Endothelial cell of umbilical vein (primary cell): ENCODE measurements around the gene LCN6. TPM values are rescaled to one million over a fixed set of nuclear protein-coding genes. Genes with fewer than 3 reads are reported as not detected.

Source experiments
- BruUV-seq: library from RNA; stranded (reverse); fragments of 400-500 nt; replicated peaks from 2 replicates; lab custom pipeline; 2021; lab: Mats Ljungman, UMichigan
- CTCF ChIA-PET: fragments of 300-600, 350-600 bp; sonication (Branson Sonifier 250); formaldehyde crosslinking; loops from one replicate; lab custom pipeline; 2021; ENCODE audit warnings: antibody characterized with exemption, inconsistent platforms; lab: Charles Lee
- POLR2A ChIA-PET: fragments of 300-600, 350-600 bp; sonication (Branson Sonifier 250); formaldehyde crosslinking; loops from one replicate; lab custom pipeline; 2021; ENCODE audit warnings: antibody characterized with exemption, inconsistent platforms; lab: Charles Lee
- DNase-seq: peaks from one replicate; pipeline ENCODE4 v3.0.0-alpha.2; 2011; ENCODE audit warnings: low read depth, low spot score
- FAIRE-seq: peaks from 2 replicates; lab custom pipeline; 2011; peaks lifted over from hg19 to GRCh38; lab: Jason Lieb, UNC
- H2AFZ ChIP-seq: 2 replicates; pipeline ENCODE4 v1.6.0; 2012; ENCODE audit warnings: low read depth, low read length, control low read depth, inconsistent platforms
- H3K27ac ChIP-seq: 2 replicates; pipeline ENCODE4 v1.5.1; 2011; ENCODE audit warnings: low read depth, mild to moderate bottlenecking, control low read depth, low read length, moderate library complexity; ENCODE audit not compliant: insufficient read depth
- H3K27me3 ChIP-seq, 2 experiments: 2 replicates each; pipeline versions ENCODE4 v1.6.0 to v1.6.1; 2011; ENCODE audit warnings: low read length in 2 of 2, mixed read lengths in 1 of 2; ENCODE audit not compliant: control insufficient read depth in 2 of 2, insufficient read depth in 2 of 2
- H3K36me3 ChIP-seq, 2 experiments: 2 replicates in 1 of 2; 3 replicates in 1 of 2; pipeline ENCODE4 v1.5.1; 2011; ENCODE audit warnings: low read length in 2 of 2, mild to moderate bottlenecking in 1 of 2, moderate library complexity in 1 of 2; ENCODE audit not compliant: control insufficient read depth in 2 of 2, insufficient read depth in 2 of 2; ENCODE audit errors: extremely low read depth in 1 of 2
- H3K4me1 ChIP-seq: 3 replicates; pipeline ENCODE4 v1.5.1; 2011; ENCODE audit warnings: mild to moderate bottlenecking, low read length; ENCODE audit not compliant: control insufficient read depth, insufficient read depth; ENCODE audit errors: extremely low read depth
- H3K4me2 ChIP-seq: 2 replicates; pipeline ENCODE4 v1.6.1; 2011; ENCODE audit warnings: low read length, control low read depth, mixed read lengths; ENCODE audit not compliant: insufficient read depth
- H3K4me3 ChIP-seq, 3 experiments: fragments of 200-600 bp in 1 of 3; sonication (generic), shearing (Covaris generic) in 1 of 3; replicated peaks in 1 of 3; 2 replicates each; pipeline ENCODE4 v1.5.1; 2011 to 2016; ENCODE audit warnings: control low read depth in 3 of 3, low read length in 3 of 3, mild to moderate bottlenecking in 2 of 3, inconsistent platforms in 1 of 3, low read depth in 1 of 3, moderate library complexity in 1 of 3; ENCODE audit not compliant: insufficient read depth in 1 of 3
- H3K79me2 ChIP-seq: 2 replicates; pipeline ENCODE4 v1.6.0; 2012; ENCODE audit warnings: low read length, inconsistent platforms; ENCODE audit not compliant: control insufficient read depth, insufficient read depth
- H3K9ac ChIP-seq: replicated peaks from 2 replicates; pipeline ENCODE3; 2011; ENCODE audit warnings: low read length, control low read depth; ENCODE audit not compliant: insufficient read depth; ENCODE audit errors: extremely low read depth
- H3K9me1 ChIP-seq: replicated peaks from 3 replicates; pipeline ENCODE4 v1.6.0; 2011; ENCODE audit warnings: mild to moderate bottlenecking, low read length; ENCODE audit not compliant: control insufficient read depth, insufficient read depth; ENCODE audit errors: extremely low read depth
- H3K9me3 ChIP-seq: replicated peaks from 2 replicates; pipeline ENCODE4 v1.5.1; 2012; ENCODE audit warnings: low read length, inconsistent platforms; ENCODE audit not compliant: control insufficient read depth, insufficient read depth
- H4K20me1 ChIP-seq: replicated peaks from 2 replicates; pipeline ENCODE3; 2011; ENCODE audit warnings: mild to moderate bottlenecking, low read length; ENCODE audit not compliant: control insufficient read depth, insufficient read depth; ENCODE audit errors: extremely low read depth
- CTCF ChIP-seq, 2 donors: IDR thresholded peaks; 1 replicate in 1 of 2; 2 replicates in 1 of 2; pipeline ENCODE4 v1.5.1; 2011; ENCODE audit warnings: low read length in 2 of 2, mild to moderate bottlenecking in 2 of 2, moderate library complexity in 2 of 2, control low read depth in 1 of 2, inconsistent platforms in 1 of 2, low read depth in 1 of 2; ENCODE audit not compliant: insufficient read depth in 1 of 2; ENCODE audit errors: extremely low read depth in 1 of 2
- EZH2 ChIP-seq: IDR thresholded peaks from 2 replicates; pipeline ENCODE4 v1.6.1; 2012; ENCODE audit warnings: borderline replicate concordance, low read depth, mild to moderate bottlenecking, moderate library complexity, low read length, inconsistent platforms; ENCODE audit not compliant: severe bottlenecking
- FOS ChIP-seq: IDR thresholded peaks from 2 replicates; pipeline ENCODE4 v1.6.1; 2011; ENCODE audit warnings: mild to moderate bottlenecking, low read length, moderate library complexity, borderline replicate concordance; ENCODE audit not compliant: insufficient read depth
- GATA2 ChIP-seq: IDR thresholded peaks from 2 replicates; pipeline ENCODE4 v1.7.0; 2011; ENCODE audit warnings: low read depth, mild to moderate bottlenecking, moderate library complexity, mixed read lengths, low read length; ENCODE audit not compliant: insufficient read length, insufficient read depth
- JUN ChIP-seq: IDR thresholded peaks from 2 replicates; pipeline ENCODE4 v1.6.1; 2011; ENCODE audit warnings: borderline replicate concordance, low read depth; ENCODE audit not compliant: insufficient read length, insufficient read depth
- MAX ChIP-seq: IDR thresholded peaks from 2 replicates; pipeline ENCODE4 v1.6.1; 2011; ENCODE audit not compliant: insufficient read depth, insufficient read length
- MYC ChIP-seq: IDR thresholded peaks from one replicate; pipeline ENCODE4 v1.6.1; 2011; ENCODE audit warnings: mild to moderate bottlenecking, low read depth, low read length
- POLR2A ChIP-seq: IDR thresholded peaks from 2 replicates; pipeline ENCODE4 v1.6.1; 2012; ENCODE audit warnings: low read depth, mild to moderate bottlenecking, control low read depth, low read length
- POLR2AphosphoS5 ChIP-seq: IDR thresholded peaks from 2 replicates; pipeline ENCODE4 v1.6.1; 2012; ENCODE audit warnings: low read depth, mild to moderate bottlenecking, control low read depth, low read length, moderate library complexity; ENCODE audit not compliant: insufficient read depth
- dilution Hi-C: fragments of 300-500 bp; cut with MboI; formaldehyde crosslinking; loops from one replicate; pipeline ENCODE4 v1.15.0; 2019; ENCODE audit warnings: low sequenced_read_pairs; ENCODE audit not compliant: extremely low pct_ligation_motif_present
- intact Hi-C: fragments of 100-400 bp; cut with micrococcal nuclease; formaldehyde crosslinking; loops from one replicate; pipeline ENCODE4 v1.10.0; 2022
- polyA plus RNA-seq, 4 experiments: library from polyadenylated mRNA; depleted of rRNA in 3 of 4; stranded (reverse) in 3 of 4; unstranded in 1 of 4; fragments of >200 nt; gene quantifications; 2 replicates each; pipeline versions ENCODE4 v1.2.1 to v1.2.3, GENCODE V29; 2011 to 2012; ENCODE audit warnings: missing spikeins in 1 of 4
- total RNA-seq: library from RNA; stranded (reverse); gene quantifications from 2 replicates; pipeline ENCODE4 v1.2.3, GENCODE V29; 2021

The LCN6 gene
- total and polyA plus RNA-seq, 2 donors (not counting 3 experiments of a cell fraction or from before 2014, with no cell fraction given): 0.17 TPM; not detected in 1

- ChIA-PET CTCF (no interaction called here), POLR2A (no interaction called here)
- Histone ChIP-seq H3K27me3 (peaks cover 3 to 5% of the 10 kb centered on the region in 2 experiments), H3K36me3 (no peaks in the 10 kb centered on the region), H3K27ac (no peak overlapping the region), H3K9me1 (no peaks in the 10 kb centered on the region), H3K4me2 (no peak overlapping the region), H3K79me2 (no peaks in the 10 kb centered on the region), H3K4me1 (no peaks in the 10 kb centered on the region), H3K4me3 (no peak overlapping the region), H3K9me3 (no peaks in the 10 kb centered on the region), H3K9ac (no peak overlapping the region), H4K20me1 (no peaks in the 10 kb centered on the region), H2AFZ (no peak overlapping the region)
- FAIRE-seq (no peak), DNase-seq (no peak)
- intact Hi-C loops: no loop called here
- no peak for TF ChIP-seq EZH2
- TF ChIP-seq JUN: no peak
- no peak for TF ChIP-seq POLR2AphosphoS5
- TF ChIP-seq MAX: no peak
- no peak for TF ChIP-seq POLR2A
- TF ChIP-seq FOS: no peak
- TF ChIP-seq GATA2: no peak
- no peak for TF ChIP-seq CTCF (IDR thresholded peaks at IDR 0.05; ENCODE audit: extremely low read depth in 1 of 2, insufficient read depth in 1 of 2, low read depth in 1 of 2, low read length in 2 of 2)
- no peak for TF ChIP-seq MYC
- BruUV-seq: no TSS peak
- dilution Hi-C loops: no loop called here
Observed at GRCh38 chr9:136747161-136748060, 914 bp downstream of the LCN6 start.
